ENCODE data around the gene BIRC6.
"Not testable (repeated sequence)": the region's sequence is repeated elsewhere in the genome, so short reads cannot be mapped to it uniquely, and the experiment has no call there.

BIRC6 gene

GRCh38 chr2:32356681-32357317 lies at the start of gene BIRC6:
BIRC6 (plus strand) TSS chr2:32357023; CDS start chr2:32357162, 139 bp downstream.
- peak; percentile 28 for DNase-seq

- DNase-seq, result no peak
Observed at GRCh38 chr2:32310577-32310976, 46.2 kb upstream of the BIRC6 start.

- DNase-seq, result no peak
Observed at GRCh38 chr2:32314886-32315285, 41.9 kb upstream of the BIRC6 start.

GRCh38 chr2:32328679-32329078 lies 28.1 kb upstream of the BIRC6 start:
- DNase-seq, result not testable (repeated sequence)

- DNase-seq, result not testable (repeated sequence)
Observed at GRCh38 chr2:32329180-32329980, 27.4 kb upstream of the BIRC6 start.

GRCh38 chr2:32330136-32330535 lies 26.7 kb upstream of the BIRC6 start:
- no peak for DNase-seq

- no peak for DNase-seq
Observed at GRCh38 chr2:32342801-32343200, 14.0 kb upstream of the BIRC6 start.

- not testable (repeated sequence) for DNase-seq
Observed at GRCh38 chr2:32350797-32351196, 6.0 kb upstream of the BIRC6 start.

GRCh38 chr2:32355976-32356680 lies 695 bp upstream of the BIRC6 start:
- no peak for DNase-seq

GRCh38 chr2:32357318-32358110 lies 691 bp downstream of the BIRC6 start:
- DNase-seq, result no peak

- DNase-seq, result no peak
Observed at GRCh38 chr2:32358111-32358482, 1.3 kb downstream of the BIRC6 start.

- DNase-seq, result no peak
Observed at GRCh38 chr2:32360416-32360815, 3.6 kb downstream of the BIRC6 start.

- not testable (repeated sequence) for DNase-seq
Observed at GRCh38 chr2:32362997-32363396, 6.2 kb downstream of the BIRC6 start.

GRCh38 chr2:32363597-32363996 lies 6.8 kb downstream of the BIRC6 start:
- no peak for DNase-seq

GRCh38 chr2:32364290-32364689 lies 7.5 kb downstream of the BIRC6 start:
- DNase-seq, result not testable (repeated sequence)

GRCh38 chr2:32365679-32366078 lies 8.9 kb downstream of the BIRC6 start:
- not testable (repeated sequence) for DNase-seq

- DNase-seq, result no peak
Observed at GRCh38 chr2:32366595-32366994, 9.8 kb downstream of the BIRC6 start.

- DNase-seq, result no peak
Observed at GRCh38 chr2:32369222-32369621, 12.4 kb downstream of the BIRC6 start.

GRCh38 chr2:32370942-32371341 lies 14.1 kb downstream of the BIRC6 start:
- not testable (repeated sequence) for DNase-seq

GRCh38 chr2:32372519-32373182 lies 15.8 kb downstream of the BIRC6 start:
- no peak for DNase-seq

GRCh38 chr2:32375228-32375892 lies 18.5 kb downstream of the BIRC6 start:
- no peak for DNase-seq

- no peak for DNase-seq
Observed at GRCh38 chr2:32376756-32377155, 19.9 kb downstream of the BIRC6 start.
